GM23248 (cell line): ENCODE results near the gene CHRNA10. TPM values are rescaled to one million over a fixed set of nuclear protein-coding genes. Genes with fewer than 3 reads are reported as not detected.

Source experiments
- DNase-seq: peaks from one replicate; pipeline ENCODE4 v3.0.0-alpha.2; 2015
- H2AFZ ChIP-seq: fragments of 200-600 bp; sonication (generic); 2 replicates; pipeline ENCODE4 v1.6.1; 2016; ENCODE audit warnings: antibody characterized with exemption
- H3F3A ChIP-seq: fragments of 200-600 bp; sonication (generic); 2 replicates; pipeline ENCODE4 v1.6.1; 2016; ENCODE audit warnings: mild to moderate bottlenecking, antibody characterized with exemption, mixed run types; ENCODE audit not compliant: insufficient read depth
- H3K27ac ChIP-seq: fragments of 200-600 bp; sonication (generic); 2 replicates; pipeline ENCODE4 v1.5.1; 2016; ENCODE audit warnings: mild to moderate bottlenecking
- H3K27me3 ChIP-seq: fragments of 200-600 bp; sonication (generic); replicated peaks from 2 replicates; pipeline ENCODE4 v1.6.1; 2016; ENCODE audit warnings: mild to moderate bottlenecking; ENCODE audit not compliant: insufficient read depth
- H3K36me3 ChIP-seq: fragments of 200-600 bp; sonication (generic); 2 replicates; pipeline ENCODE4 v1.6.1; 2016; ENCODE audit warnings: low read depth, mild to moderate bottlenecking
- H3K4me1 ChIP-seq: fragments of 200-600 bp; sonication (generic); 2 replicates; pipeline ENCODE4 v1.6.1; 2016; ENCODE audit warnings: mild to moderate bottlenecking; ENCODE audit not compliant: insufficient read depth
- H3K4me2 ChIP-seq: fragments of 200-600 bp; sonication (generic); one replicate; pipeline ENCODE4 v1.6.1; 2016; ENCODE audit warnings: mild to moderate bottlenecking; ENCODE audit not compliant: unreplicated experiment
- H3K4me3 ChIP-seq: fragments of 200-600 bp; sonication (generic); 2 replicates; pipeline ENCODE4 v1.5.1; 2016; ENCODE audit warnings: mild to moderate bottlenecking
- H3K79me2 ChIP-seq: fragments of 200-600 bp; sonication (generic); 2 replicates; pipeline ENCODE4 v1.6.1; 2016; ENCODE audit warnings: mild to moderate bottlenecking; ENCODE audit not compliant: insufficient read depth
- H3K9ac ChIP-seq: fragments of 200-600 bp; sonication (generic); 2 replicates; pipeline ENCODE4 v1.6.1; 2016; ENCODE audit warnings: mild to moderate bottlenecking
- H3K9me2 ChIP-seq: fragments of 200-600 bp; sonication (generic); 2 replicates; pipeline ENCODE4 v1.6.1; 2016; ENCODE audit warnings: mixed run types, mild to moderate bottlenecking, moderate library complexity; ENCODE audit not compliant: insufficient read depth
- H3K9me3 ChIP-seq: fragments of 200-600 bp; sonication (generic); one replicate; pipeline ENCODE4 v1.6.1; 2017; ENCODE audit warnings: low read depth
- H4K20me1 ChIP-seq: fragments of 200-600 bp; sonication (generic); 2 replicates; pipeline ENCODE4 v1.6.0; 2016; ENCODE audit not compliant: insufficient read depth
- EZH2 ChIP-seq: fragments of 200-600 bp; sonication (generic); IDR thresholded peaks from 2 replicates; pipeline ENCODE4 v1.6.1; 2018; ENCODE audit warnings: antibody characterized with exemption, mild to moderate bottlenecking; ENCODE audit not compliant: insufficient read depth, poor library complexity, severe bottlenecking
- EZH2phosphoT487 ChIP-seq: fragments of 200-600 bp; sonication (generic); IDR thresholded peaks from 2 replicates; pipeline ENCODE4 v1.6.1; 2018; ENCODE audit warnings: antibody characterized with exemption, moderate library complexity, mild to moderate bottlenecking, low read depth; ENCODE audit not compliant: insufficient read depth
- WGBS, 2 experiments: methylation state at CpG; one replicate each; pipeline ENCODE4 v1.1.6; 2015 to 2017; ENCODE audit warnings: low lambda C conversion rate in 2 of 2, low coverage in 1 of 2; ENCODE audit errors: missing lambda C conversion rate in 2 of 2; 5-methylcytosine and 5-hydroxymethylcytosine counted together
- in situ Hi-C: fragments of 300-500 bp; cut with MboI; formaldehyde crosslinking; loops from 2 replicates; pipeline ENCODE4 v1.15.0; 2020
- polyA plus RNA-seq: library from polyadenylated mRNA; unstranded; fragments of >200 nt; fragmentation: Nextera tagmentation; extraction: Ambion mirVana; gene quantifications from 2 replicates; pipeline ENCODE4 v1.2.1, GENCODE V29; 2016
- total RNA-seq: library from RNA; depleted of rRNA; stranded (reverse); fragments of >200 nt; shearing (Covaris generic); gene quantifications from 2 replicates; pipeline ENCODE4 v1.2.3, GENCODE V29; 2014

Gene CHRNA10
- total and polyA plus RNA-seq, 2 experiments from 2014 or later: 0.28 to 0.65 TPM

DNA sequence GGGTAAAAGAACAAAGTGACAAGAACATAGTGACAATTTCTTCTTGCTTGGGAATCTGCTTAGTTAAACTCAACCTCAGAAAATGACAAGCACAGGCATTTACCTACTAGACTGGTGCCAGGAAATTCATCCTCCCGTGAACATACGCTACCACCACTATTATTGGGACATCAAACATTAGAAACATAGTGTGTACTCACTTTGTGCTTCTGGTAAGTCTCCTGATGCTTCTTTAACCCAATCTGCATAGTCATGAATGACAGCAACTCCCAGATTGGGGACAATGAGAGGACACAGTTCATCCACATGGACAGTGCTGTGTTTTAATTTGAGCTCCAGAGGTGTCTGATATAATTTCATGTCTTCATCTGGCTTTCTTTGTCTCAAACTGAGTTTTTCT, 29.2 kb upstream of the CHRNA10 start:
- no peak overlapping the region for H3K27ac ChIP-seq
- 0 out of 2 replicates have a peak, but pooled peaks cover 6% of the 10 kb centered on the region for H3F3A ChIP-seq
- H3K27me3 ChIP-seq: no peaks in the 10 kb centered on the region
- H3K4me1 ChIP-seq: no peaks in the 10 kb centered on the region
- DNase-seq: no peak
- TF ChIP-seq EZH2phosphoT487 (no peak), EZH2 (no peak)
- H3K9me3 ChIP-seq: no peaks in the 10 kb centered on the region
- WGBS, 2 experiments: 97 to 100% methylated on average over 2 of the region's 2 CpGs
- no peaks in the 10 kb centered on the region for H3K9me2 ChIP-seq
- in situ Hi-C loops: no loop called here
- no peak overlapping the region for H3K4me3 ChIP-seq
- peaks cover 13% of the 10 kb centered on the region for H3K79me2 ChIP-seq
- no peaks in the 10 kb centered on the region for H4K20me1 ChIP-seq
- peaks cover 80% of the 10 kb centered on the region for H3K36me3 ChIP-seq
- no peak overlapping the region for H2AFZ ChIP-seq
- H3K9ac ChIP-seq: no peak overlapping the region
- H3K4me2 ChIP-seq: no peak overlapping the region

DNA sequence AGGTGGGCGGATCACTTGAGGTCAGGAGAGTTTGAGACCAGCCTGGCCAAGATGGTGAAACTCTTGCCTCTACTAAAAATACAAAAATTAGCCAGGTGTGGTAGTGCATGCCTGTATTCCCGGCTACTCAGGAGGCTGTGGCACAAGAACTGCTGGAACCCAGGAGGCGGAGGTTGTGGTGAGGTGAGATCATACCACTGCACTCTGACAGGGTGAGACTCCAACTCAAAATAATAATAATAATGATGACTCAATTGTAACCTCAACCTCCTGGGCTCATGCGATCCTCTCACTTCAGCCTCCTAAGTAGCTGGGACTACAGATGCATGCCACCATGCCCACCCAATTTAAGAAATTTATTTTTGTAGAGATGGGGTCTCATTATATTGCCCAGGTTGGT, 15.6 kb upstream of the CHRNA10 start:
- Histone ChIP-seq H3K9ac (no peak overlapping the region), H3K79me2 (peaks cover 11% of the 10 kb centered on the region; the same call in 1 of the 2 replicates), H3K4me3 (no peak overlapping the region), H3K9me2 (no peaks in the 10 kb centered on the region), H3K27ac (no peak overlapping the region), H3K27me3 (no peaks in the 10 kb centered on the region), H3K36me3 (peaks cover 62% of the 10 kb centered on the region), H2AFZ (no peak overlapping the region), H4K20me1 (no peaks in the 10 kb centered on the region), H3K4me2 (no peak overlapping the region), H3K9me3 (no peaks in the 10 kb centered on the region), H3K4me1 (no peaks in the 10 kb centered on the region), H3F3A (no peaks in the 10 kb centered on the region)
- DNase-seq: peak; percentile 5
- TF ChIP-seq EZH2 (no peak), EZH2phosphoT487 (no peak)
- in situ Hi-C loops: no loop called here
- WGBS, 2 experiments: 76 to 90% methylated on average over 4 of the region's 4 CpGs

DNA sequence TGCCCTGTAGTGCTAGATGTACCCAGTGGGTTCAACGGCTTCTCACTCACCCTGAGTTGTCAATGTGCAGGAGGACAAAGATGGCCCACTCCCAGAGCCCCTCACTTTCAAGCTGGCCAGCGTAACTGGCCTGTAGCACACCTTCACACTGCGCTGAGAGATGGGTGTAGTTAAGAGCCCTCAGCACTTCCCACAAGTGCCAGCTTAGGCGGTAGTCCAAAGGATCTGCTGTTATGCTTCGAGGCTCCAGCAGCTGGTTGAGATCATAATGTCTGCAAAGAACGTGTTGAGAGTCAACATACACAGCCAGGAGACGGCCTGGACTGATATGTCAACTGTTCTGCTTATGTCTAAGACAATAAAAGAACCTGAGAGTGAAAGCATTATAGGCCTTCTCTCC, 14.7 kb upstream of the CHRNA10 start:
- Histone ChIP-seq H2AFZ (no peak overlapping the region), H3K4me2 (no peak overlapping the region), H3K4me3 (no peak overlapping the region), H3F3A (no peaks in the 10 kb centered on the region), H3K4me1 (no peaks in the 10 kb centered on the region), H4K20me1 (no peaks in the 10 kb centered on the region), H3K27me3 (no peaks in the 10 kb centered on the region), H3K9me2 (no peaks in the 10 kb centered on the region), H3K9ac (no peak overlapping the region), H3K36me3 (peaks cover 62% of the 10 kb centered on the region), H3K27ac (no peak overlapping the region), H3K79me2 (peaks cover 11% of the 10 kb centered on the region; the same call in 1 of the 2 replicates), H3K9me3 (no peaks in the 10 kb centered on the region)
- DNase-seq: no peak
- no peak for TF ChIP-seq EZH2phosphoT487
- TF ChIP-seq EZH2: no peak
- in situ Hi-C loops: no loop called here
- 70 to 80% methylated on average over 7 of the region's 7 CpGs for WGBS, 2 experiments

DNA sequence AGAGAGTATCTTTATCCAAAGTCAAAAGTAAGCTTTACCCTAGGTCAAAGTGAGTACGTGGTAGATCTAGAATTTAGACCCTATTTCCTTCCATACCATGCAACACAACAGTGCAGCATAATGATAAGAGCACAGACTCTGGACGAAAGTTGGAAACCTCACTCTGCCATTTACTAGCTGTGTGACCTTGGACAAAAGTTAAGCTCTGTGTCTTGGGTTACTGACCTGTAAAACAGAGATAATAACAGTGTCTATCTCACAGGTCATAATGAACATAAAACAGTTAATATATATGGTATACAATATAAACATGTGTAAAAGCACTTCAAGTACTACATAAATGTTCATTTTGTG, 13.6 kb upstream of the CHRNA10 start:
- in situ Hi-C loops: no loop called here
- H3K36me3 ChIP-seq: peaks cover 61% of the 10 kb centered on the region

More for the DNA sequence above, 13.6 kb upstream of the CHRNA10 start:
- Histone ChIP-seq H3K4me3 (no peak overlapping the region), H3K9ac (no peak overlapping the region), H3K4me1 (no peaks in the 10 kb centered on the region), H4K20me1 (no peaks in the 10 kb centered on the region), H3F3A (no peaks in the 10 kb centered on the region), H3K27me3 (no peaks in the 10 kb centered on the region), H3K4me2 (no peak overlapping the region), H3K79me2 (peaks cover 6% of the 10 kb centered on the region; the same call in 1 of the 2 replicates), H2AFZ (no peak overlapping the region), H3K9me2 (no peaks in the 10 kb centered on the region), H3K27ac (no peak overlapping the region), H3K9me3 (no peaks in the 10 kb centered on the region)
- no peak for DNase-seq
- no peak for TF ChIP-seq EZH2phosphoT487
- whole genome bisulfite sequencing, 2 experiments: 79 to 83% methylated on average over 2 of the region's 2 CpGs
